ENCODE measurements around the gene KIF26B.

Gene KIF26B

GRCh38 chr1:245232931-245233330 lies 78.1 kb downstream of the KIF26B start:
- Histone ChIP-seq H3K27ac (ENCODE audit: insufficient read depth, low read depth, low read length, poor library complexity, severe bottlenecking) (no peak overlapping the region), H3K27me3 (ENCODE audit: control insufficient read depth, insufficient read depth, low read length, poor library complexity, severe bottlenecking) (no peaks in the 10 kb centered on the region), H3K4me1 (ENCODE audit: control insufficient read depth, insufficient read depth, low read length) (peaks cover 9% of the 10 kb centered on the region), H3K36me3 (ENCODE audit: control insufficient read depth, insufficient read depth, low read length) (no peaks in the 10 kb centered on the region), H3K9me3 (ENCODE audit: control insufficient read depth, low read length) (no peaks in the 10 kb centered on the region), H3K4me3 (ENCODE audit: insufficient read depth, low read depth, low read length) (no peak overlapping the region)
- WGBS, 2 experiments, result 84 to 94% methylated on average over 5 to 6 of the region's 6 CpGs

GRCh38 chr1:245234217-245235081 lies 79.7 kb downstream of the KIF26B start:
- no peaks in the 10 kb centered on the region for H3K36me3 ChIP-seq (ENCODE audit: control insufficient read depth, insufficient read depth, low read length)
- H3K27me3 ChIP-seq (ENCODE audit: control insufficient read depth, insufficient read depth, low read length, poor library complexity, severe bottlenecking), result no peaks in the 10 kb centered on the region
- peaks cover 9% of the 10 kb centered on the region for H3K4me1 ChIP-seq (ENCODE audit: control insufficient read depth, insufficient read depth, low read length)
- H3K9me3 ChIP-seq (ENCODE audit: control insufficient read depth, low read length), result no peaks in the 10 kb centered on the region
- 30 to 31% methylated on average over 26 of the region's 26 CpGs for WGBS, 2 experiments
- H3K4me3 ChIP-seq (ENCODE audit: insufficient read depth, low read depth, low read length), result no peak overlapping the region
- H3K27ac ChIP-seq (ENCODE audit: insufficient read depth, low read depth, low read length, poor library complexity, severe bottlenecking), result peak overlapping the region; percentile 41

GRCh38 chr1:245235156-245235555 lies 80.4 kb downstream of the KIF26B start:
- Histone ChIP-seq H3K4me3 (ENCODE audit: insufficient read depth, low read depth, low read length) (no peak overlapping the region), H3K4me1 (ENCODE audit: control insufficient read depth, insufficient read depth, low read length) (peaks cover 9% of the 10 kb centered on the region), H3K36me3 (ENCODE audit: control insufficient read depth, insufficient read depth, low read length) (no peaks in the 10 kb centered on the region), H3K27ac (ENCODE audit: insufficient read depth, low read depth, low read length, poor library complexity, severe bottlenecking) (peak overlapping the region; percentile 41), H3K9me3 (ENCODE audit: control insufficient read depth, low read length) (no peaks in the 10 kb centered on the region), H3K27me3 (ENCODE audit: control insufficient read depth, insufficient read depth, low read length, poor library complexity, severe bottlenecking) (no peaks in the 10 kb centered on the region)
- WGBS, 2 experiments, result 40 to 45% methylated on average over 6 of the region's 6 CpGs

- Histone ChIP-seq H3K9me3 (ENCODE audit: control insufficient read depth, low read length) (no peaks in the 10 kb centered on the region), H3K27me3 (ENCODE audit: control insufficient read depth, insufficient read depth, low read length, poor library complexity, severe bottlenecking) (no peaks in the 10 kb centered on the region), H3K4me3 (ENCODE audit: insufficient read depth, low read depth, low read length) (no peak overlapping the region), H3K4me1 (ENCODE audit: control insufficient read depth, insufficient read depth, low read length) (no peaks in the 10 kb centered on the region), H3K36me3 (ENCODE audit: control insufficient read depth, insufficient read depth, low read length) (no peaks in the 10 kb centered on the region), H3K27ac (ENCODE audit: insufficient read depth, low read depth, low read length, poor library complexity, severe bottlenecking) (no peak overlapping the region)
- WGBS, 2 experiments, result 92 to 95% methylated on average over 6 of the region's 6 CpGs
Observed at GRCh38 chr1:245240648-245241165, 85.9 kb downstream of the KIF26B start.

- H3K4me3 ChIP-seq (ENCODE audit: insufficient read depth, low read depth, low read length), result no peak overlapping the region
- no peaks in the 10 kb centered on the region for H3K27me3 ChIP-seq (ENCODE audit: control insufficient read depth, insufficient read depth, low read length, poor library complexity, severe bottlenecking)
- H3K9me3 ChIP-seq (ENCODE audit: control insufficient read depth, low read length), result no peaks in the 10 kb centered on the region
- H3K27ac ChIP-seq (ENCODE audit: insufficient read depth, low read depth, low read length, poor library complexity, severe bottlenecking), result no peak overlapping the region
- 90 to 91% methylated on average over 13 to 14 of the region's 14 CpGs for WGBS, 2 experiments
- H3K4me1 ChIP-seq (ENCODE audit: control insufficient read depth, insufficient read depth, low read length), result no peaks in the 10 kb centered on the region
- no peaks in the 10 kb centered on the region for H3K36me3 ChIP-seq (ENCODE audit: control insufficient read depth, insufficient read depth, low read length)
Observed at GRCh38 chr1:245241526-245242130, 86.8 kb downstream of the KIF26B start.

GRCh38 chr1:245242989-245243388 lies 88.2 kb downstream of the KIF26B start:
- no peaks in the 10 kb centered on the region for H3K36me3 ChIP-seq (ENCODE audit: control insufficient read depth, insufficient read depth, low read length)

GRCh38 chr1:245245021-245245667 lies 90.4 kb downstream of the KIF26B start:
- Histone ChIP-seq H3K9me3 (ENCODE audit: control insufficient read depth, low read length) (no peaks in the 10 kb centered on the region), H3K27ac (ENCODE audit: insufficient read depth, low read depth, low read length, poor library complexity, severe bottlenecking) (no peak overlapping the region), H3K27me3 (ENCODE audit: control insufficient read depth, insufficient read depth, low read length, poor library complexity, severe bottlenecking) (no peaks in the 10 kb centered on the region), H3K36me3 (ENCODE audit: control insufficient read depth, insufficient read depth, low read length) (no peaks in the 10 kb centered on the region), H3K4me1 (ENCODE audit: control insufficient read depth, insufficient read depth, low read length) (no peaks in the 10 kb centered on the region), H3K4me3 (ENCODE audit: insufficient read depth, low read depth, low read length) (no peak overlapping the region)
- 79 to 80% methylated on average over 11 of the region's 11 CpGs for WGBS, 2 experiments

More at GRCh38 chr1:245242989-245243388, 88.2 kb downstream of the KIF26B start:
- 86 to 87% methylated on average over 1 of the region's 1 CpG for WGBS, 2 experiments
- Histone ChIP-seq H3K27ac (ENCODE audit: insufficient read depth, low read depth, low read length, poor library complexity, severe bottlenecking) (no peak overlapping the region), H3K4me1 (ENCODE audit: control insufficient read depth, insufficient read depth, low read length) (no peaks in the 10 kb centered on the region), H3K27me3 (ENCODE audit: control insufficient read depth, insufficient read depth, low read length, poor library complexity, severe bottlenecking) (no peaks in the 10 kb centered on the region), H3K9me3 (ENCODE audit: control insufficient read depth, low read length) (no peaks in the 10 kb centered on the region), H3K4me3 (ENCODE audit: insufficient read depth, low read depth, low read length) (no peak overlapping the region)

- no peak overlapping the region for H3K27ac ChIP-seq (ENCODE audit: insufficient read depth, low read depth, low read length, poor library complexity, severe bottlenecking)
- H3K27me3 ChIP-seq (ENCODE audit: control insufficient read depth, insufficient read depth, low read length, poor library complexity, severe bottlenecking), result no peaks in the 10 kb centered on the region
- H3K4me1 ChIP-seq (ENCODE audit: control insufficient read depth, insufficient read depth, low read length), result no peaks in the 10 kb centered on the region
- no peaks in the 10 kb centered on the region for H3K9me3 ChIP-seq (ENCODE audit: control insufficient read depth, low read length)
- no peaks in the 10 kb centered on the region for H3K36me3 ChIP-seq (ENCODE audit: control insufficient read depth, insufficient read depth, low read length)
- no peak overlapping the region for H3K4me3 ChIP-seq (ENCODE audit: insufficient read depth, low read depth, low read length)
- 77 to 85% methylated on average over 3 of the region's 4 CpGs for whole genome bisulfite sequencing, 2 experiments
Observed at GRCh38 chr1:245246433-245246832, 91.6 kb downstream of the KIF26B start.

GRCh38 chr1:245247356-245247755 lies 92.6 kb downstream of the KIF26B start:
- Histone ChIP-seq H3K36me3 (ENCODE audit: control insufficient read depth, insufficient read depth, low read length) (no peaks in the 10 kb centered on the region), H3K27me3 (ENCODE audit: control insufficient read depth, insufficient read depth, low read length, poor library complexity, severe bottlenecking) (no peaks in the 10 kb centered on the region), H3K4me1 (ENCODE audit: control insufficient read depth, insufficient read depth, low read length) (no peaks in the 10 kb centered on the region), H3K27ac (ENCODE audit: insufficient read depth, low read depth, low read length, poor library complexity, severe bottlenecking) (no peak overlapping the region), H3K4me3 (ENCODE audit: insufficient read depth, low read depth, low read length) (no peak overlapping the region), H3K9me3 (ENCODE audit: control insufficient read depth, low read length) (no peaks in the 10 kb centered on the region)
- WGBS, 2 experiments, result 95% methylated on average over 12 of the region's 12 CpGs

GRCh38 chr1:245247801-245248200 lies 93.0 kb downstream of the KIF26B start:
- no peaks in the 10 kb centered on the region for H3K27me3 ChIP-seq (ENCODE audit: control insufficient read depth, insufficient read depth, low read length, poor library complexity, severe bottlenecking)
- no peaks in the 10 kb centered on the region for H3K36me3 ChIP-seq (ENCODE audit: control insufficient read depth, insufficient read depth, low read length)
- H3K4me3 ChIP-seq (ENCODE audit: insufficient read depth, low read depth, low read length), result no peak overlapping the region
- no peaks in the 10 kb centered on the region for H3K4me1 ChIP-seq (ENCODE audit: control insufficient read depth, insufficient read depth, low read length)
- no peaks in the 10 kb centered on the region for H3K9me3 ChIP-seq (ENCODE audit: control insufficient read depth, low read length)
- 90% methylated on average over 7 of the region's 7 CpGs for WGBS, 2 experiments
- H3K27ac ChIP-seq (ENCODE audit: insufficient read depth, low read depth, low read length, poor library complexity, severe bottlenecking), result no peak overlapping the region
